Endothelial cell of umbilical vein (primary cell): ENCODE data around the gene BIN2.

ENCODE experiments used
- CTCF ChIP-seq, 2 donors: IDR thresholded peaks; 1 replicate in 1 of 2; 2 replicates in 1 of 2; pipeline ENCODE4 v1.5.1; 2011; ENCODE audit warnings: low read length in 2 of 2, mild to moderate bottlenecking in 2 of 2, moderate library complexity in 2 of 2, control low read depth in 1 of 2, inconsistent platforms in 1 of 2, low read depth in 1 of 2; ENCODE audit not compliant: insufficient read depth in 1 of 2; ENCODE audit errors: extremely low read depth in 1 of 2
- EZH2 ChIP-seq: IDR thresholded peaks from 2 replicates; pipeline ENCODE4 v1.6.1; 2012; ENCODE audit warnings: borderline replicate concordance, low read depth, mild to moderate bottlenecking, moderate library complexity, low read length, inconsistent platforms; ENCODE audit not compliant: severe bottlenecking
- FOS ChIP-seq: IDR thresholded peaks from 2 replicates; pipeline ENCODE4 v1.6.1; 2011; ENCODE audit warnings: mild to moderate bottlenecking, low read length, moderate library complexity, borderline replicate concordance; ENCODE audit not compliant: insufficient read depth
- GATA2 ChIP-seq: IDR thresholded peaks from 2 replicates; pipeline ENCODE4 v1.7.0; 2011; ENCODE audit warnings: low read depth, mild to moderate bottlenecking, moderate library complexity, mixed read lengths, low read length; ENCODE audit not compliant: insufficient read length, insufficient read depth
- JUN ChIP-seq: IDR thresholded peaks from 2 replicates; pipeline ENCODE4 v1.6.1; 2011; ENCODE audit warnings: borderline replicate concordance, low read depth; ENCODE audit not compliant: insufficient read length, insufficient read depth
- MAX ChIP-seq: IDR thresholded peaks from 2 replicates; pipeline ENCODE4 v1.6.1; 2011; ENCODE audit not compliant: insufficient read depth, insufficient read length
- MYC ChIP-seq: IDR thresholded peaks from one replicate; pipeline ENCODE4 v1.6.1; 2011; ENCODE audit warnings: mild to moderate bottlenecking, low read depth, low read length
- POLR2A ChIP-seq: IDR thresholded peaks from 2 replicates; pipeline ENCODE4 v1.6.1; 2012; ENCODE audit warnings: low read depth, mild to moderate bottlenecking, control low read depth, low read length
- POLR2AphosphoS5 ChIP-seq: IDR thresholded peaks from 2 replicates; pipeline ENCODE4 v1.6.1; 2012; ENCODE audit warnings: low read depth, mild to moderate bottlenecking, control low read depth, low read length, moderate library complexity; ENCODE audit not compliant: insufficient read depth

GRCh38 chr12:51324953-51325352, 979 bp upstream of the BIN2 start:
- TF ChIP-seq POLR2AphosphoS5 (no peak), CTCF (IDR thresholded peaks at IDR 0.05; ENCODE audit: extremely low read depth in 1 of 2, insufficient read depth in 1 of 2, low read depth in 1 of 2, low read length in 2 of 2) (no peak), POLR2A (no peak), JUN (no peak), MAX (no peak), GATA2 (no peak), EZH2 (no peak), MYC (no peak), FOS (no peak)
